ENCODE data around the gene ATXN1. TPM values are rescaled to one million over a fixed set of nuclear protein-coding genes. Genes with fewer than 3 reads are reported as not detected.

The ATXN1 gene
- polyA plus RNA-seq, 1 donor from 2014 or later, result 28.2 TPM

DNA sequence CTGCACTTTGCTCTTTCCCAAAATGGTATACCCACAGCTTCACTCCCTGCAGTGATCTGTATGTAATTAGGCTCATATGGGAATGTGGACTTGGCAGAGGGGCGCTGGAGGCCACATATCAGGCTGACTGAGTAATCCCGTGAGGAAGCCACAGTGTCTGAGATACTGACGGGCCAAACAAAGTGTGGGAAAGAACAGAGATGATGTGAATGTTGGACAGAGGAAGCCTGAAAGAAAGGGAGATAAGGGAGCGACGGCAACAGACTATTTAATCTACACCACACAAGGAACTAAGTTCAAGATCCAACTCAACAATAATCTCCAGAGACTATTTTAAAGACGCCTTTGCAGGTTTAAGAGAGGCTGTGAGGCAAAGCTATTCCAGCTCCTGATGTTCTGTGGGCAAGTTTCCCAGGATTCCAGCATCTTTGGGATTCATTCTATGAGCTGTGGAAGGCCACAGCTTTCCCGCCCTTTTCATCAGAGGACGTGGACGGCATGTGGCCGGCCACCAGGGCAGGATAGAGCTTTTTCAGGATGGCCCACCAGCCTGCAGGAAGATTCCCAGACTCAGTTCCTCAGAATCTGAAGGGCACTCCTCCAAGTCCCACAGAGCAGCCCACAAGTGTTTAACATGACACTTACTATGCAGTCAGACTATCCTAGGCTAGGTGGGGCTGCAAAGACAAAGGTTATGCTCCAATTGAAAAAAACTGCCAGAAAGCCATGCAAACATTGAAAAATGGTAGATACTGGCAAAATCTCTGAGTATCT lies 237.5 kb downstream of the ATXN1 start:
- H3K79me2 ChIP-seq (replicated peaks; ENCODE audit: insufficient read depth, low read length), result no peaks in the 10 kb centered on the region
- no peak overlapping the region for H2AFZ ChIP-seq (ENCODE audit: low read depth, low read length)
- H3K9me3 ChIP-seq (ENCODE audit: low read length), result no peaks in the 10 kb centered on the region
- peaks cover 6% of the 10 kb centered on the region for H3K36me3 ChIP-seq (ENCODE audit: insufficient read depth, low read length)
- no peak overlapping the region for H3K27ac ChIP-seq (ENCODE audit: low read length)
- no peaks in the 10 kb centered on the region for H3K27me3 ChIP-seq (ENCODE audit: insufficient read depth, low read depth, low read length)
- H3F3A ChIP-seq (ENCODE audit: insufficient read depth, low read length, poor library complexity, severe bottlenecking), result no peaks in the 10 kb centered on the region
- H3K4me2 ChIP-seq (ENCODE audit: low read length), result no peak overlapping the region
- no peak overlapping the region for H3K9ac ChIP-seq (ENCODE audit: low read length)
- no peaks in the 10 kb centered on the region for H3K9me2 ChIP-seq (ENCODE audit: insufficient read depth, low read length)
- no peaks in the 10 kb centered on the region for H4K20me1 ChIP-seq (ENCODE audit: insufficient read depth)
- TF ChIP-seq EZH2 (IDR thresholded peaks at IDR 0.05; ENCODE audit: borderline replicate concordance, insufficient read depth, low read length, poor library complexity, severe bottlenecking), result no peak
- TF ChIP-seq SMC3 (conservative IDR thresholded peaks at IDR 0.05; ENCODE audit: poor library complexity), result no peak
- no peak for TF ChIP-seq TAF1 (IDR thresholded peaks at IDR 0.05; ENCODE audit: low read depth)
- TF ChIP-seq, protein P1, sequence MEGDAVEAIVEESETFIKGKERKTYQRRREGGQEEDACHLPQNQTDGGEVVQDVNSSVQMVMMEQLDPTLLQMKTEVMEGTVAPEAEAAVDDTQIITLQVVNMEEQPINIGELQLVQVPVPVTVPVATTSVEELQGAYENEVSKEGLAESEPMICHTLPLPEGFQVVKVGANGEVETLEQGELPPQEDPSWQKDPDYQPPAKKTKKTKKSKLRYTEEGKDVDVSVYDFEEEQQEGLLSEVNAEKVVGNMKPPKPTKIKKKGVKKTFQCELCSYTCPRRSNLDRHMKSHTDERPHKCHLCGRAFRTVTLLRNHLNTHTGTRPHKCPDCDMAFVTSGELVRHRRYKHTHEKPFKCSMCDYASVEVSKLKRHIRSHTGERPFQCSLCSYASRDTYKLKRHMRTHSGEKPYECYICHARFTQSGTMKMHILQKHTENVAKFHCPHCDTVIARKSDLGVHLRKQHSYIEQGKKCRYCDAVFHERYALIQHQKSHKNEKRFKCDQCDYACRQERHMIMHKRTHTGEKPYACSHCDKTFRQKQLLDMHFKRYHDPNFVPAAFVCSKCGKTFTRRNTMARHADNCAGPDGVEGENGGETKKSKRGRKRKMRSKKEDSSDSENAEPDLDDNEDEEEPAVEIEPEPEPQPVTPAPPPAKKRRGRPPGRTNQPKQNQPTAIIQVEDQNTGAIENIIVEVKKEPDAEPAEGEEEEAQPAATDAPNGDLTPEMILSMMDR (IDR thresholded peaks at IDR 0.05; ENCODE audit: poor library complexity, severe bottlenecking), result no peak
- TF ChIP-seq POLR2AphosphoS5 (IDR thresholded peaks at IDR 0.05), result no peak
- no peak for TF ChIP-seq EP300 (conservative IDR thresholded peaks at IDR 0.05; ENCODE audit: poor library complexity, severe bottlenecking)
- no peak for TF ChIP-seq MXI1 (conservative IDR thresholded peaks at IDR 0.05; ENCODE audit: poor library complexity, severe bottlenecking)
- TF ChIP-seq, protein P2, sequence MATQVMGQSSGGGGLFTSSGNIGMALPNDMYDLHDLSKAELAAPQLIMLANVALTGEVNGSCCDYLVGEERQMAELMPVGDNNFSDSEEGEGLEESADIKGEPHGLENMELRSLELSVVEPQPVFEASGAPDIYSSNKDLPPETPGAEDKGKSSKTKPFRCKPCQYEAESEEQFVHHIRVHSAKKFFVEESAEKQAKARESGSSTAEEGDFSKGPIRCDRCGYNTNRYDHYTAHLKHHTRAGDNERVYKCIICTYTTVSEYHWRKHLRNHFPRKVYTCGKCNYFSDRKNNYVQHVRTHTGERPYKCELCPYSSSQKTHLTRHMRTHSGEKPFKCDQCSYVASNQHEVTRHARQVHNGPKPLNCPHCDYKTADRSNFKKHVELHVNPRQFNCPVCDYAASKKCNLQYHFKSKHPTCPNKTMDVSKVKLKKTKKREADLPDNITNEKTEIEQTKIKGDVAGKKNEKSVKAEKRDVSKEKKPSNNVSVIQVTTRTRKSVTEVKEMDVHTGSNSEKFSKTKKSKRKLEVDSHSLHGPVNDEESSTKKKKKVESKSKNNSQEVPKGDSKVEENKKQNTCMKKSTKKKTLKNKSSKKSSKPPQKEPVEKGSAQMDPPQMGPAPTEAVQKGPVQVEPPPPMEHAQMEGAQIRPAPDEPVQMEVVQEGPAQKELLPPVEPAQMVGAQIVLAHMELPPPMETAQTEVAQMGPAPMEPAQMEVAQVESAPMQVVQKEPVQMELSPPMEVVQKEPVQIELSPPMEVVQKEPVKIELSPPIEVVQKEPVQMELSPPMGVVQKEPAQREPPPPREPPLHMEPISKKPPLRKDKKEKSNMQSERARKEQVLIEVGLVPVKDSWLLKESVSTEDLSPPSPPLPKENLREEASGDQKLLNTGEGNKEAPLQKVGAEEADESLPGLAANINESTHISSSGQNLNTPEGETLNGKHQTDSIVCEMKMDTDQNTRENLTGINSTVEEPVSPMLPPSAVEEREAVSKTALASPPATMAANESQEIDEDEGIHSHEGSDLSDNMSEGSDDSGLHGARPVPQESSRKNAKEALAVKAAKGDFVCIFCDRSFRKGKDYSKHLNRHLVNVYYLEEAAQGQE (IDR thresholded peaks at IDR 0.05; ENCODE audit: borderline replicate concordance), result no peak
- no peak for TF ChIP-seq RAD21 (conservative IDR thresholded peaks at IDR 0.05)
- H3K4me3 ChIP-seq (ENCODE audit: low read length), result no peak overlapping the region

DNA sequence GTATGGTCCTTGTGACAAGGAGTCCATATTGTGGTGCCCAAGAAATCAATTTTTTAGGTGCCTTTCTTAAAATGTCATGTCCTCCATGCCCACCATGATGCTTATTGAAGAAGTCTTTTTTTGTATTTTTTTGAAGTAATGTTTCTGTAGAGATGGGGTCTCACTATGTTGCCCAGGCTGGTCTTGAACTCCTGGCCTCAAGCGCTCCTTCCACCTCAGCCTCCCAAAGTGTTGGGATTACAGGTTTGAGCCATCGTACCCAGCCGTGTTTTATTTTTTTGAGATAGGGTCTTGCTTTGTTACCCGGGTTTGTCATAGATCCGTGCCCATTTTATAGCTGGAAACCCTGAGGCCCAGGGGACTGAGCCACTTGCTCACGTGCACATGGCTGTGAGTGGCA lies 238.3 kb downstream of the ATXN1 start:
- Histone ChIP-seq H3F3A (ENCODE audit: insufficient read depth, low read length, poor library complexity, severe bottlenecking) (no peaks in the 10 kb centered on the region), H3K27me3 (ENCODE audit: insufficient read depth, low read depth, low read length) (no peaks in the 10 kb centered on the region), H3K79me2 (replicated peaks; ENCODE audit: insufficient read depth, low read length) (no peaks in the 10 kb centered on the region), H3K36me3 (ENCODE audit: insufficient read depth, low read length) (peaks cover 6% of the 10 kb centered on the region), H3K27ac (ENCODE audit: low read length) (no peak overlapping the region), H4K20me1 (ENCODE audit: insufficient read depth) (no peaks in the 10 kb centered on the region), H3K9me3 (ENCODE audit: low read length) (no peaks in the 10 kb centered on the region), H3K9me2 (ENCODE audit: insufficient read depth, low read length) (no peaks in the 10 kb centered on the region), H3K4me3 (ENCODE audit: low read length) (no peak overlapping the region), H3K9ac (ENCODE audit: low read length) (no peak overlapping the region), H3K4me2 (ENCODE audit: low read length) (no peak overlapping the region), H2AFZ (ENCODE audit: low read depth, low read length) (no peak overlapping the region)
- TF ChIP-seq MXI1 (conservative IDR thresholded peaks at IDR 0.05; ENCODE audit: poor library complexity, severe bottlenecking), result no peak
- no peak for TF ChIP-seq EP300 (conservative IDR thresholded peaks at IDR 0.05; ENCODE audit: poor library complexity, severe bottlenecking)
- TF ChIP-seq RAD21 (conservative IDR thresholded peaks at IDR 0.05), result no peak
- TF ChIP-seq, protein P2 (IDR thresholded peaks at IDR 0.05; ENCODE audit: borderline replicate concordance), result no peak
- TF ChIP-seq TAF1 (IDR thresholded peaks at IDR 0.05; ENCODE audit: low read depth), result no peak
- TF ChIP-seq POLR2AphosphoS5 (IDR thresholded peaks at IDR 0.05), result no peak
- no peak for TF ChIP-seq SMC3 (conservative IDR thresholded peaks at IDR 0.05; ENCODE audit: poor library complexity)
- no peak for TF ChIP-seq EZH2 (IDR thresholded peaks at IDR 0.05; ENCODE audit: borderline replicate concordance, insufficient read depth, low read length, poor library complexity, severe bottlenecking)
- TF ChIP-seq, protein P1 (IDR thresholded peaks at IDR 0.05; ENCODE audit: poor library complexity, severe bottlenecking), result no peak

Measured in neural cell (in vitro differentiated cells).